ENCODE data around the gene KIF26B.
"Not testable (repeated sequence)": the region's sequence is repeated elsewhere in the genome, so short reads cannot be mapped to it uniquely, and the experiment has no call there.

The KIF26B gene

DNA sequence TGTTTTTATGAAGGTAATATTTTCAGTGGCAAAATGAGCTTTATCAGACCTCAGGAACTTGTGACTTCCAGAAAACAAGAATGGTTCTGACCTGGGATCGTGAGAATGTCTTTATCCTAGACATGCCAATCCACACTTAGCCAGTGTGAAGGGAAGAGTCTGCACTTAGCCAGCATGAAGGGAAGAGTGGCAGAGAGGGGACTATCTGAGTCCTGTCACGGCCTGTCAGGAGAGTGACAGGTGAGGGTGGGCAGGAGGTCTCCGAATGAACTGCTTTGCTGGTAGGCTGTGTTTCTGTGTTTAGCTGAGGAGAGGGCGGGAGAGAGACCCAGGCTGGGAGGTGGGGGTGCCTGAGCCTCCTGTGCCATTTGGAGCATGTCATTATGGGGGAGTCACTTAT is 173.1 kb downstream of the KIF26B start:
- no peak for DNase-seq

DNA sequence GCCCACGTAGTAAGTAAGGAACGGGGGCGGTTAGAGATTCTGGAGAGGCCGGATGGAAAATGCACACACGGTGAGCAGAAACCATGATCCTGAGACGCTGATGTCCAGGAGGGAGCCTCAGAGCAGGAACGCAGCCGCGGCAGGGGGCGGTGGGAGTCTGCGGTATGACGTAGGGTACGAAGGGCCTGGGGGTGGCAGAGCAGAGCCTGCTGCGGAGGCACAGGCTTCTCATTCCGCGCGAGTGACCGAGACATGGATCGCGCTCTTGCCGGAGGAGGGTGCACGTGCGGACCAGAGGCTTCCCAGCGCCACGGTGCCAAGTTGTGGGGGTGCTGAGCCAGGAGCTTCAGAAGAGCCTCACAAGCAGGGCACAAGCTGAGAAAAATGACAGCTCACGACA is 176.2 kb downstream of the KIF26B start:
- DNase-seq: no peak

DNA sequence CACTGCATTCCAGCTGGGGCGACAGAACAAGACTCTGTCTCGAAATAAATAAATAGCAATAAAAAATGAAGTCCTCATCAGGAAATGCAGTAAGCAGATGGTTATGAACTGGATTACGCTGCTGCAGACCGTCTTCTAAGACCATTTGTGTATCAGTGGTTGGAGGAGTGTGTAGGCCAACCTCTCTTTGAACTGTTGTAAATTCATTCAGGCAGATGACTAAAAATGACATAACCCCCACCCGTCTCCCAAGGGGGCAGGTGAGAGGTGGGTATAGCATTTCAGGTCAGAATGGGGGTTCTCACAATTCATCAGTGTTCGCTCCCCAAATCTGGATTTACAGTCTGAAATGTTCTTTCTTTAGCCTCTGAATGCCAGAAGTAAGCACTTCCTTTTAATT is 177.3 kb downstream of the KIF26B start:
- no peak for DNase-seq

DNA sequence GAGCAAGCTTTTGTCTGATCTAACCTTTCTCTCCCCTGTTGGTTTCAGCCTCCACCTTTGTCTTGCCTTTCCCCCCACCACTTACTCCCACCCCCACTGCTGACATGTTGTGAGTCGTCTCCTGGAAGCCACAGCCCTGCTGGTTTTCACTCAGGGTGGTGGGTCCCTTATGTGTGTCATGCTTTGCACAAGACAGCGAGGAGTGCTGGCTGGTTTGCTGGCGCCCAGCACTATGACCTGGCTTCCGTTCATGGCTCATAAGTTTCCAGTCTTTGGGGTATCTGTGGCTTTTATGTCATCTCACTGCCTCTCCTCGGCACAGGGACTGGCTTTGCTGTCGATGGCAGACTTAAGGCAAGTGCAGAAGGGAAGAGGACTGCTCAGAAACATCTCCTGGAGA is 177.7 kb downstream of the KIF26B start:
- DNase-seq: no peak

DNA sequence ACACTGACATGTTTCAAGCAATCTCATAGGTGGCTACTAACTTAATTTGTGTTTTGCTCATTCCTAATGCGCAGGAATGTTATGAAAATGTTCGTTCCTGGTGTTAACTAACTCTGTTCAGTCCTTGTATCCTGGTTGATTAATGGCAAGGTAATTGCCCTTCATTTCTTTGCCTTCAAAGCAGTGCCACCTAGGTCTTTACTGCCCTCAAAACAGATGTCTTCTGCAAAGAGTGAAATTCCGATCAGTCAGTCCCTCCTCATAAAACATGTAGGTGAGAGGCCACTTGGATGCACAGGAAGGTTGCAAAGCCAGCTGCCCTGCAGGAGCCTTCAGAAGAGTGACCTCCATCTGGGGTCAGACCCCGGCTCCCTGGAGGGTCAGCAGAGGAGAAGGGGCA is 179.4 kb downstream of the KIF26B start:
- no peak for DNase-seq

DNA sequence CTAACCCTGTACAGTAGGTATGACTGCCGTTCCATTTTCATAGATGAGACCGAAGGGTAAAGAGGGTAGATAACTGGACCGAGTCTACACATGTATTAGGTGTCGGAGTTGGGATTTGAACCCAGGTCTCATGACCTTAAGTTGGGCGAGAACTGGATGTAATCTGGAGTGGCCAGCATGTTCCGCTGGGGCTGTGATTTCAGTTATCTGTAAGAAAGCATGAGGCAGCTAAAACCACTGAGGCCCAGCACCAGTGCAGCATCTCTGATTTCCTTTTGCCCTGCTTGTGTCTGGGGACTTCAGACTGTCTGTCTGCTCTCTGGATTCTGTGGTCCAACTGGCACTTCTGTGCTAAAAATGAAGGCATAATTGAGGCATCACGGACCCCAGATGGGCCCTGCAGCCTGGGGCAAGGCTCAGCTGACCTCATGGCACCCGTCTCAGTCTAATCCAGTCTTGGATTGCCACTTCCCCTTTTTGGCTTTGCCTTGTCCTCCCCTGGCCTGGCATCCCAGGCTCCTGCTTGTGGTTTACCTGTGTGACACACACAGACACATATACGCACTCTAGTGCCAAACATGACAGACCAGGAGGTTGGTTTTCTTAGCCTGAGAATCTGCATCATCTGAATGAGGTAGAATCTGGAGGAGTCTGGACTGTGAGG is 180.2 kb downstream of the KIF26B start:
- no peak for DNase-seq

DNA sequence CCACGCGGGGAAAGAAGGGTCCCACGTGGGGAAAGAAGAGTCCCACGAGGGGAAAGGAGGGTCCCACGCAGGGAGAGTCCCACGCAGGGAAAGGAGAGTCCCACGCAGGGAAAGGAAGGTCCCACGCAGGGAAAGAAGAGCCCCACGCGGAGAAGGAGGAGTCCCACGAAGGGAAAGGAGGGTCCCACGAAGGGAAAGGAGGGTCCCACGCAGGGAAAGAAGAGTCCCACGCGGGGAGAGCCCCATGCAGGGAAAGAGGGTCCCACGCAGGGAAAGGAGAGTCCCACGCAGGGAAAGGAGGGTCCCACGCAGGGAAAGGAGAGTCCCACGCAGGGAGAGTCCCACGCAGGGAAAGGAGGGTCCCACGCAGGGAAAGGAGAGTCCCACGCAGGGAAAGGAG is 180.9 kb downstream of the KIF26B start:
- not testable (repeated sequence) for DNase-seq

DNA sequence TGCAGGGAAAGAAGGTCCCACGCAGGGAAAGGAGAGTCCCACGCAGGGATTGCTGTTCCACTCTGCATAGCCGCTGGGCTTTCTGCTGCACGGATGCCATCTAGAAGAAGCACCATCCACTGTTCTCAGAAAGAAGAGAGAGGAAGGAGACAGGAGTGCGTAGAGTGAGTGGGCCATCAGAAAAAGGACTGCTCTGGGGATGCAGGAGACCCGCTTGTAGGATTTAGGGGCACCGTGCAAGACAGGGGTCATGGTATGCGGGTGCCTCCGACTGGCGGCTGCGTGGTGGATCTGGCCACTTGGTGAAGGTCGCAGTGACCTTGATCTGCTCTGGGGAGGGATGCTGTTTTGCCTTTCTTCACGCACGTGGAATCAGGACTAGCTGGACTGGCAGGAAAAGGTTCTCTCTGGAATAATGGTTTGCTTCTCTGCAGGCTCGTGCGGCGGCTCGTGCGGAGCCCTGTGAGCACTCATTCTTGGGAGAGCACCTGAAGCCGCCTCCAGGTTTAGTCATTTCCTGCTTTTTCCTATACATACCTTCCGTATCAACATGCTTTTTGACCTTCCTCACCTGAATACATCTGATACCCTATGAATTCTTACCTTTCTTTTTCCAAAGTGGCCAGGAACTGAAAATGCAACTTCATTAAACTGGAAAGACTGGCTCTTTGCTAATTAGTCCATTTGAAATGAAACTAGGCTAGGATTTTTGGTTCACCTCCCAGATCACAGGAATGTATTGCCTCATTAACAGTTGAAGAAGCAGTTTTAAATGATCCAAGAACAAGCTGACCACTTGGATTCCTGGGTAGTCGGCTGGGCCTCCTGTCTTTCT is 181.6 kb downstream of the KIF26B start:
- DNase-seq: no peak

DNA sequence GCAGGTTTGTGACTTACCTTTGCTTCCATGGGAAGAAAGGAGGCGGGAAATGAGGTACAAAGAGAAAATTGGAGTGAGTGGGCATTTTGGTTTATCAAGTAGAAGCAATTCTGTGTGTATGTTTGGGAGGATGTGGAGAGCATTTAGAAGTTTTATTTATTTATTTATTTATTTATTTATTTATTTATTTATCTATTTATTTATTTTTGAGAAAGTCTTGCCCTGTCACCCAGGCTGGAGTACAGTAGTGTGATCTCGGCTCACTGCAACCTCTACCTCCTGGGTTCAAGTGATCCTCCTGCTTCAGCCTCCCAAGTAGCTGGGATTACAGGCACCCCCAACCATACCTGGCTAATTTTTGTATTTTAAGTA is 182.2 kb downstream of the KIF26B start:
- DNase-seq: not testable (repeated sequence)

DNA sequence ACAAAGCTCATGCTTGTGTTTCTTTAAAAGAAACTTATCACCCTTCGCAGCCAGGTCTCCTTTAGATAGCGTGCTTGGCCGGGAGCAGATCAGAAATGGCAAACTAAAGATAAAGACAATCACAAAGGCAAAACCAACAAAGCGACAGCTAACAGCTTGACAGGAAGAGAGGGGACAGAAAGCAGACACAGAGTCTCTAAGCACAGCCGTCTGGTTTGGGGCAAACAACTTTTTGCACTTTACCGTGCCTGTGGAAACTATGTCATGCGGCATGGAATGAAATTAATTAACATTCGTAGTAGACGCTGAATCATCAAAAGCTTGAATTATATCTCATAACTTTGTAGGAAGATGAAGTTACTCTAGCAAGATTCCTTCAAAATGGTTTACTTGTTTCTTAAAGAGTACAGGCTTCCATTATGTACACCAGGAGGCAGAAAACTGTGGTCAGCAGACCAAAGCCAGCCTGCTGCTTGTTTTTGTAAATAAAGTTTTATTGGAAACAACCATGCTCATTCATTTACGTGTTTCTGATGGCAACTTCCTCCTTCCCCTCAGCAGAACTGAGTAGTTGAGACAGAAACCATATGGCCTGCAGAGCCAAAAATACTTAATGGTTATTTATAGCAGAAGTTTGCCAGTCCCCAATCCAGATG is 183.2 kb downstream of the KIF26B start:
- DNase-seq: peak; percentile 23 to 34

DNA sequence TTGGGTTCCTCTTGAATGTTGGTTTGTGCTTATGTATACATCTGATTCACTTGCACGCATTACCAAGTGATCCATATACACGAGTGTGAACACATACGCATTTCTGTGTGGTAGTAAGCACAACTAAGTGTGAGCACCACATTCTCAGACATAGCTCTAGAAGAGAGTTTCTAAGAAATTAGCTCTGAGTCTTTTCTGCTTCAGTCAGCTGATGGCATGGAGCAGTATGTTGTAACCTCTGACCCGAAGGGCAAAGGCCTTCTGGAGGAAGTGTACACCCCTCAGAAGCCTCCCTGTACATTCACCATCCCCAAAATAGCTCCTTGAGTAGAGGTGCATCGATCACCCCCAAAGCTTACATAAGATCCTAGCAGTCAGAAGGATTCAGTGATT is 183.7 kb downstream of the KIF26B start:
- DNase-seq: peak; percentile 5 to 39

DNA sequence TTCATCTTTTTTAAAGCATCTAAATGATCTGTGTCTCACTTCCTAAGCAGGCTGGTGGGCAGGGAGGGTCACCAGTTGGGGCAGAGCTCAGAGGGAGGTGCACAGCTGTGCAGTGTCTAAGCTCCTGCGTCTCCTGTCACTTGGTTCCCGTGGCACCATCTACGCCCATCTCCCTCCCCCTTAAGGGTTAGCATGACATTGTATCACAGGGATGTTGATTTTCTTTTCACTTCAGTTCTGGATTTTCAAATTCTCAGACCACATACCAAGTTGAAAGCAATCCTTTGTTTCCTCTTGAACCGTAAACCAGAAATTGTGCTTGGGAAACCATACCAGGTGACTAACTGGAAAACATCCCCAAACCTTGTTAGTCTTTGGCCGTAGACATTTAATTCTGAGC is 187.0 kb downstream of the KIF26B start:
- DNase-seq: no peak

DNA sequence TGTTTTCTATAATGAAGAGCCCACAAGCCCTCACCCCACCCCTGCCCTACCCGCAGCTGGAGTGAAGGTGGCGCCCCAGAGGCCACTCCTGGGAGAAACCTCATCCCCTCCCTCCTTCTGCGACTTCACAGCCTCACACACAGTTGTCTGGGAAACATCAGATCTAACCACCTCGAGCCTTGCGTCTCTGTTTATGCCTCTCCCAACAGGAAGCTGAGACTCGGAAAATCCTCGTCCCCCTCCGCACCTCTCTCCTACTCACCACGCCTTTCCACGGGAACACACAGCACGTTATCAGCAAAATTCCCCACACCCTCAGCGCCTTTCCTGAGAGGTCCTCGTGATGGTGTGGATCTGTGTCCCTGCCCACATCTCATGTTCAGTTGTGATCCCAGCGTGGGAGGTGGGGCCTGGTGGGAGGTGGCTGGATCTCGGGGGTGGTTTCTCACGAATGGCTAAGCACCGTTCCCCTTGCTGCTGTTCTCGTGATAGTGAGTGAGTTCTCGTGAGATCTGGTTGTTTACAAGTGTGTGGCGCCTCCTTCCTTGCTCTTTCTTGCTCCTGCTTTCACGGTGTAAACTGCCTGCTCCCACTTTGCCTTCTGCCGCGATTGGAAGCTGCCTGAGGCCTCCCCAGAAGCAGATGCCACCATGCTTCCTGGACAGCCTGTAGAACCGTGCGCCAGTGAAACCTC is 190.6 kb downstream of the KIF26B start:
- no peak for DNase-seq

DNA sequence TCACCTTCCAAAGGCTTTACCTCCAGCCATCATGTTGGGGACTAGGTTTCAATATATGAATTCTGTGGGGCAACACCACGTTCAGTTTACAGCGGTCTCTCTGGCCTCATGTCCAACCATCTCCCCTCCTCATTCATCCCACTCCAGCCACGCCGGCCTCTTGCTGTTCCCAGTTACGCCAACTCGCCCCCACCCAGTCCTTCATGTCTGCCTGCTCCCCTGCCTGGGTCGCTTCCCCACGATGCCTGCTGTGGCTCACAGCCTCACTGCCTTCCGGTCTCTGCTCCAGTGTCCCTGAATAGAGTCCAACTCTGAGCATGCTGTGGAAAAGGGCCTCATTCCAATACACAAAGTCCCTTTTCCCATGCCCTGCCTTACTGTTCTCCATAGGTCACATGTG is 193.8 kb downstream of the KIF26B start:
- no peak for DNase-seq

DNA sequence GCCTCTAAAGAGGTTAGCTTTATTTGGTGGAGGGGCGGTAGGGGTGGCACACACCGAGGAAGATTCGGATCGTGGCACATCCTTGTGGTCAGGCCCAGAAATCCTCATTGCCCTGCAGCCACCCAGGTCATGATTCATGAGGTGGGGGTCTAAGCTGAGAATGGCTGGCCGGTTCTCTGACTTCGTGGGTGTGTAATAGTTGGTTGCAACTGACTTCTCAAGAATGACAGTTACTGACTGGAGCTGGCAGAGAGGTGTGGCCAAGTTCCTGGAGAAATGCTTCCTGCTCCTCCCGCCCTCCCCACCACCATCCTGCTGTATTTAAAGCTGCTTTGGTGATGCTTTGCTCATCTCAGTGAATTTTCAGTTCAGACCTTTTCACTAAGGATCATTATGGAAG is 198.6 kb downstream of the KIF26B start:
- DNase-seq: no peak

DNA sequence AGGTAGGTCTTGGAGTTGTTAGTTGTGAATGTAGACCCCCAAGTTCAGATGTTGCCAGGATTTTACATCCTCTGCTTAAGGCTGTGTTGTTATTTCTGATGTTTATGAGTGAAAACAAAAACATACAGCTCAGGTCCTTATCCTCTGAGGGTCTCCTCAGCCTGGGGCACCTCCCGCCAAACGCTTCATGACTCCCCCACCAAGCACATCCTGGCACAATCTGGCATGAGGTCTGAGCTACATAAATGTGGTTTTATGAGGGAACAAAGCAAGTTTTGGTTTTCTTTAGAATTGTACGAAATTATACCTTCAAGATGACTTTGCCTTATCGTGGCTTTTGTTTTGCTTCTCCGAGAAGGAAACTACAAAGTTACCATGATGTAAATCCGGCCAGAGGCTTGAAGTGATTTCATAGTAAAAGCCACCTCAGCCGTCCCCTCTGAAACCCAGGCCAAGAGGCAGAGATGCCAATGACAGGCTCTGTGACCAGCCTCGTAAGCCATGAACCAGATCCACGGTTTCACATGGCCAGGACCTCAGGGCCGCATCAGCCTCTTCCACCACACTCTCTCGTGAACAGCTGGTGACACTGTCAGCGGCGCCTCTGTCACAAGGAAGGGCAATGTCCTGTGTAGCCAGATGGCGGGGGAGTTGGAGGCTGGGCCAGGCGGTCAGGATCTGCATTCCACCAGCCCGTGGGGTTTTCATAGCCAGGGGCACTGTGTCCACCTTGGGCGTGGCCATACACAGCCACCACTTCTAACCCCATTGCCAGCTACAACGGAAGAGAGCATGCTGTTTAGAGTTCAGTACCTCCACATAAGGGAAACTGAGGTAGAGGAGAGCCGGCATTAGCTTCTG is 199.4 kb downstream of the KIF26B start:
- DNase-seq: no peak

DNA sequence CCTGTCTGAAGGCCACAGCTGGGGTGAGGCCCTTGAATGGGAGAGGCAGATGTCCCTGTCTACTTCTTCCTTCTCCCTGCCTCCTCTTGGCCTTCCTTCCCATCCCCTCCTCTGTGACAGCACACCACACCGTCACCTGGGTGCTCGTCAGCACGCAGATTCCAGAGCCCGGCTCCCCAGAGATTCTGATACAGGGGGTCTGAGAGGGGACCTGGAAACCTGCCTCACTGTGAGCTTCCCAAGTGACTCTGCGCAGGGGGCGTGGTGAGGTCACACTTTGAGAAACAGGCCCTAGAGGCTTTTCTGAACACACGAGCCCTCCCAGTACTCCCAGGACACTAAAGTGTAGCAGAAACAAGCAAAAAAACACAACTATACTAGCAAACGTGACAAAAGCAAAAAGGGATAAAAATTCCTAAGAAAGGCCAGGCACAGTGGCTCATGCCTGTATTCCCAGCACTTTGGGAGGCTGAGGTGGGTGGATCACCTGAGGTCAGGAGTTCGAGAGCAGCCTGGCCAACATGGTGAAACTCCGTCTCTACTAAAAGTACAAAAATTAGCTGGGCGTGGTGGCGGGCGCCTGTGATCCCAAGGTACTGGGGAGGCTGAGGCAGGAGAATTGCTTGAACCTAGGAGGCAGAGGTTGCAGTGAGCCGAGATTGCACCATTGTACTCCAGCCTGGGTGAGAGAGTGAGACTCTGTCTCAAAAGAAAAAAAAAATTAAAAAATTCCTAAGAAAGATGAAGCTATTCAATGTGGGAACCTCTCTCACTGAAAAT is 201.3 kb downstream of the KIF26B start:
- DNase-seq: not testable (repeated sequence)

DNA sequence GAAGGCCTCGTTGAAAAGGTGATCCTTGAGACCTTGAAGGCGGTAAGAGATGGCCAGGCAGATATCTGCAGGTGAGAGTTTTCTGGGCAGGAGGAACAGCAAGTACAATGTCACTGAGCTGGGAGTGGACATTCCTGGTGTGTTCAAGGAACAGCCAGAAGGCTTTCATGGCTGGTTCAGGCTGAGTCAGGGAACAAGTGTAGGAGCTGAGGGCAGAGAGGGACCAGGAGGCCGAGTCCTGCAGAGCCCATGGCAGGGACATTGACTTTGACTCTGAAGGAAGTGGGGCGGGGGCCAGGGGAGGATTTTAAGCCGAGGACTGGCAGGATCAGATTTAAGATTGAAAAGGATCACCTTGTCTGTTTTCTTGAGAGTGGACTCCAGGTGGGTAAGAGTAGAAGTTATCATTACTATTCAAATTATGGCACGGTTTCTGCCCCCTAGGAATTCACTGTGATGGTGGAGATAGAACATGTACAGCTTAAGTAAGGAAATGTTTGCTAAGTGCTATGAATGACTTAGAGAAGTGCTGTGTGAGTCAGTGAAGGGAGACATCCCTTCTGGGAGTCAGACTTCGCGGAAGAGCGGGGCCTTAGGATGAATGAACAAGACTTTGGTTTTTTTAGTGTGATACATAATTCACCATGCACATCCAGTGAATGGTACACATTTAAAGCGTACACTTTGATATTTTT is 202.3 kb downstream of the KIF26B start:
- DNase-seq: no peak

DNA sequence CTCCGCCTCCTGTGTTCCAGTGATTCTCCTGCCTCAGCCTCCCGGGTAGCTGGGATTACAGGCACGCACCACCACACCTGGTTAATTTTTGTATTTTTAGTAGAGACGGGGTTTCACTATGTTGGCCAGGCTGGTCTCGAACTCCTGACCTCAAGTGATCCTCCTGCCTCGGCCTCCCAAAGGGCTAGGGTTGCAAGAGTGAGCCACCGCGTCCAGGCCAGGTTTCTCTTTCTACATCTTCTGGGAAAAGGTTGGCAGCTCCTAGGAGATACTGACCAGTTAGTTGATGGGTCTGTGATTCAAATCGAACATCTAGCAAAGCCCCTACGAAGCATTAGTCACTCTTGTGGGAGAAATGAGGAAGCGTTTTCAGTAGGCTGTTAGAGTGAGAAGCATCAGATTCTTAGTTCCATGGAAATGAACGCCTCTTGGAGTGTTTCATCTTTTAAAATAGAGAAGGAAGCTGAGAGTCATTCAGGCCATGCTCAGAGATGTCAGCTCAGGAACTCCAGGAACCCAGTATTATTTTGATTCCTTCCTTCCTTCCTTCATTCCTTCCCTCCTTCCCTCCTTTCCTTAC is 204.4 kb downstream of the KIF26B start:
- DNase-seq: peak; percentile 40 to 47

DNA sequence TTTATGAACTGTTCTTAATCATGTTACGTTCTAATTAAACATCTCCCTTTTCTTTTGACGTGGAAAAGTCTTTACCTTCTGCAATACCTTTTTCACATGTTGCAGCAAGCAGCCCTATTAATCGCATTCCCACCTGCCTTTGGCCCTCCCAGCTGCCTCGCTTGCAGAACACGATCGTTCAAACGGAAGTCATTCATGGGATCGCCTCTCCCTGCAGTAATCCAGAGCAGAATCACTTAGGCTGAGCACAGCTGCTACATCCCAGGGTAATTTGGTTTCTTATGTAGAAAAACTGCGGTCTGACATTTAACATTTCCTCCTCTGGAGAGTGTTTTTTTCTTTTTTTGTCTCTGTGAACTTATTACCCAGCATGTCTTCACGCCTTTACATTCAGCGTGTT is 206.3 kb downstream of the KIF26B start:
- no peak for DNase-seq

Measured in inflammatory macrophage (primary cell).